Natural killer cell (primary cell): Measurements from ENCODE around the gene ADRM1. TPM values are rescaled to one million over a fixed set of nuclear protein-coding genes. Genes with fewer than 3 reads are reported as not detected.

Experiments used
- ATAC-seq, 3 donors: fragments of 150-1000 bp in 2 of 3; fragments of 200-7000 bp in 1 of 3; cut with Tn5 transposase; 1 replicate in 1 of 3; 2 replicates in 2 of 3; pipeline ENCODE4 v1.10.0; 2021; ENCODE audit warnings: mild to moderate bottlenecking in 2 of 3, moderate library complexity in 2 of 3
- DNase-seq, 2 donors: peaks; one replicate each; pipeline versions ENCODE4 v3.0.0 to v3.0.0-alpha.2; 2013 to 2021; ENCODE audit warnings: mixed read lengths in 1 of 2
- H3K27ac ChIP-seq: one replicate; pipeline ENCODE4 v1.5.1; 2013; ENCODE audit warnings: mild to moderate bottlenecking, low read length
- H3K27me3 ChIP-seq: one replicate; pipeline ENCODE4 v1.6.1; 2013; ENCODE audit warnings: low read length; ENCODE audit not compliant: control insufficient read depth, insufficient read depth
- H3K36me3 ChIP-seq: one replicate; pipeline ENCODE4 v1.6.1; 2013; ENCODE audit warnings: low read length; ENCODE audit not compliant: control insufficient read depth, insufficient read depth
- H3K4me1 ChIP-seq: one replicate; pipeline ENCODE4 v1.6.1; 2013; ENCODE audit warnings: low read length; ENCODE audit not compliant: control insufficient read depth, insufficient read depth
- H3K4me3 ChIP-seq: one replicate; pipeline ENCODE4 v1.5.1; 2013; ENCODE audit warnings: low read length
- H3K9me3 ChIP-seq: one replicate; pipeline ENCODE4 v1.6.1; 2013; ENCODE audit warnings: low read length; ENCODE audit not compliant: control insufficient read depth, insufficient read depth
- H3K27ac Mint-ChIP-seq, 2 donors: one replicate each; pipeline ENCODE4 v1.8.0; 2022; ENCODE audit warnings: mild to moderate bottlenecking in 2 of 2, mixed read lengths in 2 of 2, moderate library complexity in 1 of 2
- H3K27me3 Mint-ChIP-seq, 2 donors: one replicate each; pipeline ENCODE4 v1.8.0; 2022; ENCODE audit warnings: low read depth in 2 of 2, mixed read lengths in 2 of 2
- H3K36me3 Mint-ChIP-seq: one replicate; pipeline ENCODE4 v1.8.0; 2022; ENCODE audit warnings: mixed read lengths
- H3K4me1 Mint-ChIP-seq, 2 donors: one replicate each; pipeline ENCODE4 v1.8.0; 2022; ENCODE audit warnings: mixed read lengths in 2 of 2
- H3K4me3 Mint-ChIP-seq: one replicate; pipeline ENCODE4 v1.8.0; 2022; ENCODE audit warnings: mild to moderate bottlenecking, moderate library complexity, mixed read lengths
- H3K9me3 Mint-ChIP-seq, 2 donors: one replicate each; pipeline ENCODE4 v1.8.0; 2022; ENCODE audit warnings: mixed read lengths in 2 of 2
- WGBS: methylation state at CpG from one replicate; pipeline ENCODE4 v1.1.7; 2013; ENCODE audit warnings: missing lambda C conversion rate; ENCODE audit not compliant: insufficient coverage; 5-methylcytosine and 5-hydroxymethylcytosine counted together
- intact Hi-C: fragments of 100-400 bp; cut with micrococcal nuclease; formaldehyde crosslinking; loops from one replicate; pipeline ENCODE4 v1.14.2; 2022
- total RNA-seq, 4 donors: library from RNA; stranded (reverse); fragments of 120-200 nt in 1 of 4; gene quantifications; one replicate each; pipeline versions ENCODE4 v1.2.3 to v1.2.4, GENCODE V29; 2013 to 2022
- TF ChIP-seq, protein P1 (sequence below): fragments of 200-600 bp; IDR thresholded peaks from one replicate; pipeline ENCODE4 v1.8.0; 2022; ENCODE audit warnings: antibody characterized with exemption

ADRM1 gene
- total RNA-seq, 3 donors from 2014 or later (not counting 1 experiment from before 2014, with no cell fraction given) = 81.4 to 88.4 (median 84.6) TPM

DNA sequence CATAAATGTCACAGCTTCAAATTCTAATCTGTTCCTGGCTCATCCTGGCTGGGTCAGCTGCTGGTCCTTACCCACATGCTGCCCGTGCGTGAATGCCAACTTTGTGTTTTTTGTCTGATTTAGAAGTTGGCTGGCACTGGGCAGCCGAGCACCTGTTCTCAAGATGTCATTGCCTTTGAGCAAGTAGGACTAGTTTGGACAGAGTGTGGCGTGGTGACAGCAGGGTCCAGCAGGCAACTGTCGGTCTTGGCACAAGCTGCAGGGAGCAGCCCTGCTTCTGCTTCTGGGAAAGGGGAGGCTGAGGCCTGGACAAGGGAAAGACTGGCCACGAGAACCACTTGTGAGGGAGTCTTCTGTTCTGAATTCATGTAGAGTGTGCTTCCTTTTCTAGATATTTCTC, 26.4 kb upstream of the ADRM1 start:
- no peak overlapping the region for H3K27ac ChIP-seq
- peaks cover 0 to 16% of the 10 kb centered on the region in 2 donors for H3K4me1 Mint-ChIP-seq
- peaks cover 3% of the 10 kb centered on the region for H3K4me1 ChIP-seq
- peaks cover 11% of the 10 kb centered on the region for H3K36me3 Mint-ChIP-seq
- H3K27me3 Mint-ChIP-seq = no peaks in the 10 kb centered on the region
- intact Hi-C loops = no loop called here
- DNase-seq = no peak
- H3K4me3 ChIP-seq = no peak overlapping the region
- TF ChIP-seq, protein P1, sequence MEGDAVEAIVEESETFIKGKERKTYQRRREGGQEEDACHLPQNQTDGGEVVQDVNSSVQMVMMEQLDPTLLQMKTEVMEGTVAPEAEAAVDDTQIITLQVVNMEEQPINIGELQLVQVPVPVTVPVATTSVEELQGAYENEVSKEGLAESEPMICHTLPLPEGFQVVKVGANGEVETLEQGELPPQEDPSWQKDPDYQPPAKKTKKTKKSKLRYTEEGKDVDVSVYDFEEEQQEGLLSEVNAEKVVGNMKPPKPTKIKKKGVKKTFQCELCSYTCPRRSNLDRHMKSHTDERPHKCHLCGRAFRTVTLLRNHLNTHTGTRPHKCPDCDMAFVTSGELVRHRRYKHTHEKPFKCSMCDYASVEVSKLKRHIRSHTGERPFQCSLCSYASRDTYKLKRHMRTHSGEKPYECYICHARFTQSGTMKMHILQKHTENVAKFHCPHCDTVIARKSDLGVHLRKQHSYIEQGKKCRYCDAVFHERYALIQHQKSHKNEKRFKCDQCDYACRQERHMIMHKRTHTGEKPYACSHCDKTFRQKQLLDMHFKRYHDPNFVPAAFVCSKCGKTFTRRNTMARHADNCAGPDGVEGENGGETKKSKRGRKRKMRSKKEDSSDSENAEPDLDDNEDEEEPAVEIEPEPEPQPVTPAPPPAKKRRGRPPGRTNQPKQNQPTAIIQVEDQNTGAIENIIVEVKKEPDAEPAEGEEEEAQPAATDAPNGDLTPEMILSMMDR = no peak
- no peak overlapping the region for H3K27ac Mint-ChIP-seq
- H3K9me3 Mint-ChIP-seq = no peaks in the 10 kb centered on the region
- peaks cover 51% of the 10 kb centered on the region for H3K36me3 ChIP-seq
- H3K4me3 Mint-ChIP-seq = no peak overlapping the region
- no peaks in the 10 kb centered on the region for H3K9me3 ChIP-seq
- ATAC-seq = no peak
- 91% methylated on average over 6 of the region's 6 CpGs for WGBS
- no peaks in the 10 kb centered on the region for H3K27me3 ChIP-seq

DNA sequence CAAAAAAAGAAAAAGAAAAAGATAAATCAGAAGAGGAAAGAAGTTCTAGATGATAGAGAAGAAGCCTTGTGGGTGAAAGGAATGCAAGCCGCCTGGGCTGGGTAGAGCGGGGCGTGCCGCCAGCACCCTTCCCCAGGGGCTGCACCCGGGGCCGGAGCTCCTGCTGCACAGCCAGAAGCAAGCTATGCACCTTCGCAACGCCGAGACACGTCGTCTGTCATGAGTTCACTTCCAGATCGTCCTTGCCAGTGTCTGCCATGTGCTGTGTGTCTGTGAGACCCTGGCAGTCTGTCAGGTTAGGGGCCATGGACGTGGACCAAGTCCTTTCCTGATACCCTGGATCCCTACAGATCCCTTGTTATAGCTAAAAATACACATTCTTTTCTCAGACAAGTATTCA, 25.5 kb upstream of the ADRM1 start:
- intact Hi-C loops = no loop called here
- Mint-ChIP-seq H3K27me3 (no peaks in the 10 kb centered on the region), H3K9me3 (no peaks in the 10 kb centered on the region), H3K4me3 (no peak overlapping the region), H3K4me1 (peaks cover 0 to 16% of the 10 kb centered on the region in 2 donors), H3K27ac (no peak overlapping the region), H3K36me3 (peaks cover 11% of the 10 kb centered on the region)
- Histone ChIP-seq H3K4me3 (no peak overlapping the region), H3K36me3 (peaks cover 55% of the 10 kb centered on the region), H3K27ac (no peak overlapping the region), H3K9me3 (no peaks in the 10 kb centered on the region), H3K4me1 (peaks cover 3% of the 10 kb centered on the region), H3K27me3 (no peaks in the 10 kb centered on the region)
- ATAC-seq (no peak), DNase-seq (no peak)
- TF ChIP-seq, protein P1 = no peak
- WGBS = 87% methylated on average over 13 of the region's 13 CpGs

DNA sequence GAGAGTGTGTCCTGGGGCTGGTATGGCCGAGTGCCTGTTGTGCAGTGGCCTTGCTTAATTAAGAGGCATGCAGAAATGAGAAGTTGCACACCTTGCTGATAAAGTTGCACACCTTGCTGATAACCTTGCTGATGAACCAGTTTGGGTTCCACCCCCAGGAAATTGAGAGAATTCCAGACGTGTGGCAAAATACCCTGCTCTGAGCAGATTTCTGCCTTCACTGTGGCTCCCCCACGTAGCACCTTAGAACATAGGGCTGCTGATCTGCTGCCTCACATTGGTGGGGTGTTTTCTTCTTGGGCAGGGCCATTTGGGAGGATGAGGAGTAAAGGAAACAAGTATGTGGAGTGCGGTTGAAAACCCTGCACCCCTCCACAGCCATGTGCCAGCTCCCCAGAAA, 22.5 kb upstream of the ADRM1 start:
- H3K4me1 Mint-ChIP-seq = no peaks in the 10 kb centered on the region

More for the DNA sequence above, 22.5 kb upstream of the ADRM1 start:
- Histone ChIP-seq H3K4me1 (no peaks in the 10 kb centered on the region), H3K9me3 (no peaks in the 10 kb centered on the region), H3K4me3 (no peak overlapping the region), H3K27ac (no peak overlapping the region), H3K27me3 (no peaks in the 10 kb centered on the region), H3K36me3 (peaks cover 57% of the 10 kb centered on the region)
- WGBS = 98% methylated on average over 4 of the region's 4 CpGs
- DNase-seq (no peak), ATAC-seq (no peak)
- Mint-ChIP-seq H3K36me3 (peaks cover 7% of the 10 kb centered on the region), H3K27me3 (no peaks in the 10 kb centered on the region), H3K9me3 (no peaks in the 10 kb centered on the region), H3K27ac (no peak overlapping the region), H3K4me3 (no peak overlapping the region)
- intact Hi-C loops = no loop called here
- TF ChIP-seq, protein P1 = no peak
